OCI-LY3 (cell line): ENCODE data around the gene MYO5A.
A peak's percentile ranks its signal among the peaks of the same experiment; 100 is the strongest.

Source experiments
- H2AFZ ChIP-seq: fragments of 200-600, 300-600 bp; shearing (Covaris generic); 2 replicates; pipeline ENCODE4 v1.6.0; 2014; ENCODE audit warnings: antibody characterized with exemption, low read depth, low read length
- H3K27ac ChIP-seq: fragments of 200-600, 300-600 bp; sonication (generic); 2 replicates; pipeline ENCODE4 v1.5.1; 2014; ENCODE audit warnings: mild to moderate bottlenecking, low read length, moderate library complexity, mixed read lengths
- H3K27me3 ChIP-seq: fragments of 200-600, 300-600 bp; sonication (generic); 2 replicates; pipeline ENCODE4 v1.6.1; 2014; ENCODE audit warnings: low read depth, low read length, mixed read lengths
- H3K36me3 ChIP-seq: fragments of 200-600, 300-600 bp; sonication (generic); replicated peaks from 2 replicates; pipeline ENCODE3; 2014; ENCODE audit warnings: low read depth, low read length, mixed read lengths
- H3K4me1 ChIP-seq: fragments of 300-600, 200-600 bp; sonication (generic); 2 replicates; pipeline ENCODE4 v1.6.1; 2014; ENCODE audit warnings: low read length, mixed read lengths
- H3K4me2 ChIP-seq: fragments of 200-600, 300-600 bp; sonication (generic); 2 replicates; pipeline ENCODE4 v1.6.1; 2014; ENCODE audit warnings: low read length, mixed read lengths
- H3K4me3 ChIP-seq: fragments of 300-600, 200-600 bp; sonication (generic); 2 replicates; pipeline ENCODE4 v1.5.1; 2014; ENCODE audit warnings: antibody characterized with exemption, mild to moderate bottlenecking, low read length, moderate library complexity
- H3K79me2 ChIP-seq: fragments of 300-600, 200-600 bp; shearing (Covaris generic); 2 replicates; pipeline ENCODE4 v1.6.1; 2014; ENCODE audit warnings: mild to moderate bottlenecking, low read length, mixed read lengths
- H3K9ac ChIP-seq: fragments of 300-600, 200-600 bp; shearing (Covaris generic); 2 replicates; pipeline ENCODE4 v1.6.0; 2014; ENCODE audit warnings: mild to moderate bottlenecking, low read length, moderate library complexity
- H3K9me3 ChIP-seq: fragments of 200-600, 300-600 bp; shearing (Covaris generic); 2 replicates; pipeline ENCODE4 v1.6.1; 2014; ENCODE audit warnings: low read length, mixed read lengths; ENCODE audit not compliant: insufficient read depth
- H4K20me1 ChIP-seq: fragments of 200-600, 300-600 bp; sonication (generic); 2 replicates; pipeline ENCODE4 v1.6.1; 2016; ENCODE audit warnings: low read length, mixed read lengths; ENCODE audit not compliant: insufficient read depth
- CTCF ChIP-seq: fragments of 200-600, 300-600 bp; sonication (generic); IDR thresholded peaks from 2 replicates; pipeline ENCODE4 v1.5.1; 2014; ENCODE audit warnings: antibody characterized with exemption, low read length, low read depth
- EZH2phosphoT487 ChIP-seq: fragments of 200-600 bp; shearing (Covaris generic); IDR thresholded peaks from 2 replicates; pipeline ENCODE4 v1.6.1; 2018; ENCODE audit warnings: antibody characterized with exemption, mixed run types, low read depth

The MYO5A gene

GRCh38 chr15:52466134-52466701 is 62.5 kb downstream of the MYO5A start:
- Histone ChIP-seq H3K4me2 (peak overlapping the region; percentile 97), H3K36me3 (no peaks in the 10 kb centered on the region), H3K9ac (peak overlapping the region; percentile 91), H3K27ac (peak overlapping the region; percentile 97), H3K79me2 (peaks cover 84% of the 10 kb centered on the region), H3K4me1 (peaks cover 61% of the 10 kb centered on the region), H3K9me3 (no peaks in the 10 kb centered on the region), H4K20me1 (no peaks in the 10 kb centered on the region), H3K27me3 (no peaks in the 10 kb centered on the region), H3K4me3 (peak overlapping the region; percentile 70), H2AFZ (no peak overlapping the region)
- TF ChIP-seq EZH2phosphoT487 (no peak), CTCF (peak; percentile 53)

- H3K36me3 ChIP-seq: peaks cover 2% of the 10 kb centered on the region
- TF ChIP-seq CTCF: no peak
- TF ChIP-seq EZH2phosphoT487: no peak
- peaks cover 82% of the 10 kb centered on the region for H3K79me2 ChIP-seq
- peaks cover 59% of the 10 kb centered on the region for H3K4me1 ChIP-seq
- no peaks in the 10 kb centered on the region for H4K20me1 ChIP-seq
- H2AFZ ChIP-seq: no peak overlapping the region
- no peaks in the 10 kb centered on the region for H3K27me3 ChIP-seq
- peak overlapping the region; percentile 54 for H3K4me3 ChIP-seq
- H3K4me2 ChIP-seq: peak overlapping the region; percentile 97
- H3K27ac ChIP-seq: peak overlapping the region; percentile 97
- H3K9me3 ChIP-seq: no peaks in the 10 kb centered on the region
- H3K9ac ChIP-seq: peak overlapping the region; percentile 91
Observed at GRCh38 chr15:52464478-52464877, 64.2 kb downstream of the MYO5A start.

GRCh38 chr15:52464040-52464439 is 64.6 kb downstream of the MYO5A start:
- peaks cover 2% of the 10 kb centered on the region for H3K36me3 ChIP-seq
- peak overlapping the region; percentile 54 for H3K4me3 ChIP-seq
- H3K9me3 ChIP-seq: no peaks in the 10 kb centered on the region
- peak overlapping the region; percentile 97 for H3K4me2 ChIP-seq
- H3K79me2 ChIP-seq: peaks cover 78% of the 10 kb centered on the region
- H3K9ac ChIP-seq: peak overlapping the region; percentile 91
- peak overlapping the region; percentile 97 for H3K27ac ChIP-seq
- H2AFZ ChIP-seq: no peak overlapping the region
- H3K27me3 ChIP-seq: no peaks in the 10 kb centered on the region
- H4K20me1 ChIP-seq: no peaks in the 10 kb centered on the region
- peaks cover 57% of the 10 kb centered on the region for H3K4me1 ChIP-seq
- TF ChIP-seq EZH2phosphoT487 (no peak), CTCF (no peak)

- Histone ChIP-seq H3K9me3 (no peaks in the 10 kb centered on the region), H3K4me1 (peaks cover 57% of the 10 kb centered on the region), H3K4me3 (peak overlapping the region; percentile 54), H3K27ac (peak overlapping the region; percentile 97), H4K20me1 (no peaks in the 10 kb centered on the region), H3K79me2 (peaks cover 74% of the 10 kb centered on the region), H3K9ac (peak overlapping the region; percentile 91), H3K27me3 (no peaks in the 10 kb centered on the region), H3K36me3 (peaks cover 2% of the 10 kb centered on the region), H3K4me2 (peak overlapping the region; percentile 97), H2AFZ (no peak overlapping the region)
- no peak for TF ChIP-seq EZH2phosphoT487
- TF ChIP-seq CTCF: peak; percentile 73
Observed at GRCh38 chr15:52463638-52464037, 65.0 kb downstream of the MYO5A start.
